Common myeloid progenitor, CD34-positive (primary cell): ENCODE measurements around the gene EIF4ENIF1. TPM values are rescaled to one million over a fixed set of nuclear protein-coding genes. Genes with fewer than 3 reads are reported as not detected.

Source experiments
- CTCF ChIA-PET: fragments of 350-600 bp; sonication (Branson Sonifier 250); formaldehyde crosslinking; loops from one replicate; lab custom pipeline; 2021; ENCODE audit warnings: antibody characterized with exemption; lab: Charles Lee
- POLR2A ChIA-PET: fragments of 350-600 bp; sonication (Branson Sonifier 250); formaldehyde crosslinking; loops from one replicate; lab custom pipeline; 2021; ENCODE audit warnings: antibody characterized with exemption; lab: Charles Lee
- DNase-seq, 3 donors: peaks; one replicate each; pipeline versions ENCODE4 v3.0.0 to v3.0.0-alpha.2; 2013
- H3K27ac ChIP-seq, 2 experiments: 1 replicate in 1 of 2; 2 replicates in 1 of 2; pipeline ENCODE4 v1.7.0; 2013; ENCODE audit warnings: inconsistent platforms in 2 of 2, low read length in 2 of 2, mild to moderate bottlenecking in 2 of 2, low read depth in 1 of 2, moderate library complexity in 1 of 2; ENCODE audit not compliant: severe bottlenecking in 2 of 2, insufficient read depth in 1 of 2, poor library complexity in 1 of 2
- H3K27me3 ChIP-seq, 5 experiments: replicated peaks in 2 of 5; 1 replicate in 3 of 5; 2 replicates in 2 of 5; pipeline versions ENCODE4 v1.6.1 to v1.7.0; 2013; ENCODE audit warnings: low read length in 4 of 5, mild to moderate bottlenecking in 2 of 5, moderate library complexity in 2 of 5, inconsistent platforms in 1 of 5; ENCODE audit not compliant: insufficient read depth in 5 of 5, control insufficient read depth in 4 of 5
- H3K36me3 ChIP-seq, 4 experiments: 1 replicate in 2 of 4; 2 replicates in 2 of 4; pipeline versions ENCODE4 v1.6.1 to v1.7.0; 2013; ENCODE audit warnings: low read length in 3 of 4, control low read depth in 1 of 4, mild to moderate bottlenecking in 1 of 4; ENCODE audit not compliant: control insufficient read depth in 4 of 4, insufficient read depth in 4 of 4
- H3K4me1 ChIP-seq, 4 experiments: 1 replicate in 3 of 4; 2 replicates in 1 of 4; pipeline versions ENCODE4 v1.6.1 to v1.7.1; 2013; ENCODE audit warnings: low read length in 3 of 4, mild to moderate bottlenecking in 3 of 4, control low read depth in 1 of 4, inconsistent platforms in 1 of 4, moderate library complexity in 1 of 4; ENCODE audit not compliant: control insufficient read depth in 4 of 4, insufficient read depth in 4 of 4; ENCODE audit errors: control extremely low read depth in 1 of 4
- H3K4me3 ChIP-seq, 7 experiments: 1 replicate in 4 of 7; 2 replicates in 3 of 7; pipeline versions ENCODE4 v1.5.1 to v1.7.0; 2013; ENCODE audit warnings: mild to moderate bottlenecking in 7 of 7, low read length in 6 of 7, moderate library complexity in 6 of 7, inconsistent platforms in 2 of 7, low read depth in 2 of 7, control low read depth in 1 of 7; ENCODE audit not compliant: insufficient read depth in 4 of 7, control insufficient read depth in 1 of 7; ENCODE audit errors: extremely low read depth in 1 of 7
- H3K9me3 ChIP-seq, 5 experiments: 1 replicate in 4 of 5; 2 replicates in 1 of 5; pipeline versions ENCODE4 v1.6.1 to v1.7.1; 2013; ENCODE audit warnings: low read length in 4 of 5, mild to moderate bottlenecking in 2 of 5, inconsistent platforms in 1 of 5, low read depth in 1 of 5, moderate library complexity in 1 of 5; ENCODE audit not compliant: control insufficient read depth in 4 of 5, insufficient read depth in 2 of 5; ENCODE audit errors: control extremely low read depth in 1 of 5
- WGBS: methylation state at CpG from one replicate; pipeline ENCODE4 v1.1.5; 2013; ENCODE audit not compliant: insufficient coverage; 5-methylcytosine and 5-hydroxymethylcytosine counted together
- polyA plus RNA-seq: library from polyadenylated mRNA; unstranded; fragments of 120-200 nt; gene quantifications from one replicate; pipeline ENCODE4 v1.2.1, GENCODE V29; 2013

EIF4ENIF1 gene
- 23.7 TPM for polyA plus RNA-seq

GRCh38 chr22:31489632-31490495, at the start of gene EIF4ENIF1:
EIF4ENIF1 (minus strand) TSS chr22:31489842; CDS start chr22:31488718, 1,124 bp downstream.
- CTCF ChIA-PET: interaction anchor here (1.0 kb wide), 1 partner anchor 11 kb away, joined by 3 read pairs; no protein-coding TSS in a partner anchor
- peak within 1 kb of the TSS; percentile 91 to 96 for H3K27ac ChIP-seq
- POLR2A ChIA-PET: no interaction called here
- peaks cover 2 to 16% (median 8%) of the 10 kb centered on the region in 4 experiments for H3K36me3 ChIP-seq
- peaks cover 21 to 33% (median 27%) of the 10 kb centered on the region in 4 experiments for H3K4me1 ChIP-seq
- DNase-seq: peak; percentile 85 to 93 (median 91)
- WGBS: under 1% methylated on average over 75 of the region's 100 CpGs
- H3K4me3 ChIP-seq: peak within 1 kb of the TSS; percentile 81 to 97 (median 91)
- H3K27me3 ChIP-seq: no peaks in the 10 kb centered on the region
- H3K9me3 ChIP-seq: no peaks in the 10 kb centered on the region

GRCh38 chr22:31538815-31539214, 49.2 kb upstream of the EIF4ENIF1 start:
- H3K36me3 ChIP-seq: peaks cover 6 to 19% (median 7%) of the 10 kb centered on the region in 4 experiments
- no peak for DNase-seq
- no peaks in the 10 kb centered on the region for H3K9me3 ChIP-seq
- ChIA-PET CTCF (no interaction called here), POLR2A (no interaction called here)
- no peaks in the 10 kb centered on the region for H3K4me1 ChIP-seq
- no peak overlapping the region for H3K4me3 ChIP-seq
- H3K27me3 ChIP-seq: no peaks in the 10 kb centered on the region
- no peak overlapping the region for H3K27ac ChIP-seq
- 91% methylated on average over 4 of the region's 5 CpGs for WGBS

DNA sequence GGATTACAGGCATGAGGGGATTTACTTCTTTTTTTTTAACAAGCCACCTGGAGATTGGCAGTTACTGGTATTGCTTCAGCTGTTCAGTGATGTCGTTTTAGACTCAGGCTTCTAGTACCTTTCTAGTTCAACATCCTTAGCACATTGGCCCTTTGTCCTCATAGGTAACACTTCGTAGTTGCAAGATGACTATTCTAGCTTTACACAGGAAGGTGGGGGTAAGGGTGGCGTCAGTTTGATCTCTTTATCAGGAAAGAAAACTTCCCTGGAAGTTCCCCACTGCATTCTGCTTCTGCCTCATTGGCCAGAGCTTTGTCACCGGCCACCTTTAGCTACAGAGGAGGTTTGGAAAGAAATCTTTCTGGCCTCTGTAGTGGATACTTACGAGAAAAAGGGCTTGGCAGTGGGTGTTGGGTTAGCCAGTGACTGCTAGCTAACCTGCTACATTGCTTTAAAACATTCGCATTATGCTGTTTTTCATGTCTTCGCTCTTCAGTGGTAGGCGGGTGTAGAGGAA, 47.4 kb upstream of the EIF4ENIF1 start:
- Histone ChIP-seq H3K27ac (no peak overlapping the region), H3K36me3 (peaks cover 6 to 23% (median 8%) of the 10 kb centered on the region in 4 experiments), H3K27me3 (no peaks in the 10 kb centered on the region), H3K4me3 (no peak overlapping the region), H3K4me1 (no peaks in the 10 kb centered on the region), H3K9me3 (no peaks in the 10 kb centered on the region)
- POLR2A ChIA-PET: no interaction called here
- WGBS: 88% methylated on average over 7 of the region's 8 CpGs
- CTCF ChIA-PET: interaction anchor here (0.8 kb wide), 1 partner anchor 12 kb away, joined by 3 read pairs; no protein-coding TSS in a partner anchor
- DNase-seq: no peak

- CTCF ChIA-PET: no interaction called here
- 85% methylated on average over 5 of the region's 5 CpGs for WGBS
Observed at GRCh38 chr22:31533374-31533773, 43.7 kb upstream of the EIF4ENIF1 start.

DNA sequence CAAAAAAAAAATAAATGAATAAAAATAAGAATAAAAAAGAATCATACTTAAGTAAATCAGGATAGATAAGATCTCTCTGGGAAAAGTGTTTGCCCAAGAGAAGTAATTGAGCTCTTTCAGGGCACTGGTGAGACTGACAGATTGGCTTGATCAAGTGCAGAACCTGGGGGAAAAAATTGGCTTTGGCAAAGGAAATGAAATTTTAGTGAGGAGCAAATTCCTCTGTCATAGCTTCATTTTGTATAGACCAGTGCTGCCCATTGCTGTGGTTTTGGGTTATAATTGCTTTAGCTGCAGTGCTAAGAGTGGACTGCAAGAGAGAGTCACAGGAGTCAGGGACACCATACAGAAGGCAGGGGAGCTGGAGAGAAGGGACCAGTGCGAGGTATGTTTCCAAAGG, 42.4 kb upstream of the EIF4ENIF1 start:
- peaks cover 5 to 15% (median 10%) of the 10 kb centered on the region in 4 experiments for H3K36me3 ChIP-seq
- no peaks in the 10 kb centered on the region for H3K9me3 ChIP-seq
- H3K4me1 ChIP-seq: no peaks in the 10 kb centered on the region
- CTCF ChIA-PET: interaction anchor here (0.5 kb wide), 1 partner anchor 34 kb away, joined by 3 read pairs; no protein-coding TSS in a partner anchor
- no peak for DNase-seq
- H3K4me3 ChIP-seq: no peak overlapping the region
- no peaks in the 10 kb centered on the region for H3K27me3 ChIP-seq
- no peak overlapping the region for H3K27ac ChIP-seq
- POLR2A ChIA-PET: no interaction called here
- no CpG with 5 or more reads among the region's 1 CpG for WGBS

More at GRCh38 chr22:31533374-31533773, 43.7 kb upstream of the EIF4ENIF1 start:
- Histone ChIP-seq H3K27ac (no peak overlapping the region), H3K4me3 (no peak overlapping the region), H3K36me3 (peaks cover 5 to 19% (median 10%) of the 10 kb centered on the region in 4 experiments), H3K9me3 (no peaks in the 10 kb centered on the region), H3K4me1 (no peaks in the 10 kb centered on the region), H3K27me3 (no peaks in the 10 kb centered on the region)
- no peak for DNase-seq
- POLR2A ChIA-PET: no interaction called here

DNA sequence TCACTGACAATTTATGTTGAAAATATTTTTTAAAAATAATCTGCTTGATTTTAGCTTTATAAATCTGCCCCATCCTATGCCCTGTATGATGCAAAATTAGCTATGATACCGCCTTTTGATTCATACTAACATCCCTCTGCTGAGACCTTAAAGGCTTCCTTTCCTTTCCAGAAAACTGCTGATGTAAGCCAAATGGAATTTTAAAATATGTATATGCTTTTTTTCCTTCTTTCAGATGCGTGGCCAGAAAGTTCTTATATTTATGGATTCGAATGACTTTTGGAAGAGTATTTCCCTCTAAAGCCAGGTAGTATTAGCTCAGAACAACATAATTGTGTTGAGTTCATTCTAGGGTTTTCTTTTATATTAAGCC, 41.2 kb upstream of the EIF4ENIF1 start:
- CTCF ChIA-PET: no interaction called here
- DNase-seq: no peak
- H3K27ac ChIP-seq: no peak overlapping the region
- no peak overlapping the region for H3K4me3 ChIP-seq
- H3K27me3 ChIP-seq: no peaks in the 10 kb centered on the region
- POLR2A ChIA-PET: no interaction called here
- H3K4me1 ChIP-seq: no peaks in the 10 kb centered on the region
- WGBS: no CpG with 5 or more reads among the region's 3 CpGs
- peaks cover 5 to 14% (median 10%) of the 10 kb centered on the region in 4 experiments for H3K36me3 ChIP-seq
- no peaks in the 10 kb centered on the region for H3K9me3 ChIP-seq

- Histone ChIP-seq H3K4me1 (no peaks in the 10 kb centered on the region), H3K27ac (no peak overlapping the region), H3K36me3 (peaks cover 5 to 14% (median 10%) of the 10 kb centered on the region in 4 experiments), H3K4me3 (no peak overlapping the region), H3K27me3 (no peaks in the 10 kb centered on the region), H3K9me3 (no peaks in the 10 kb centered on the region)
- ChIA-PET POLR2A (no interaction called here), CTCF (interaction anchor here (0.9 kb wide), 1 partner anchor 10 kb away, joined by 3 read pairs; no protein-coding TSS in a partner anchor)
- peak in 2 of 3 donors; percentile 14 to 31 for DNase-seq
- WGBS: 75% methylated on average over 2 of the region's 7 CpGs
Observed at GRCh38 chr22:31526270-31526669, 36.6 kb upstream of the EIF4ENIF1 start.
